NB4 (cell line): ENCODE results near the gene RHEX.

Experiments
- CTCF ChIP-seq: IDR thresholded peaks from one replicate; pipeline ENCODE4 v1.5.1; 2012; ENCODE audit warnings: low read depth, low read length
- MAX ChIP-seq: IDR thresholded peaks from 2 replicates; pipeline ENCODE4 v1.6.1; 2011; ENCODE audit warnings: low read depth, low read length
- MYC ChIP-seq: IDR thresholded peaks from 2 replicates; pipeline ENCODE4 v1.6.1; 2011; ENCODE audit warnings: low read depth, low read length
- POLR2A ChIP-seq: IDR thresholded peaks from 2 replicates; pipeline ENCODE4 v1.6.1; 2011; ENCODE audit warnings: mild to moderate bottlenecking; ENCODE audit not compliant: insufficient read length; ENCODE audit errors: extremely low read depth

- TF ChIP-seq POLR2A (no peak), CTCF (no peak), MAX (no peak), MYC (no peak)
Measured at GRCh38 chr1:206087091-206087490, 34.1 kb downstream of the RHEX start.
